HS-5 (cell line): ENCODE results near the gene HSD11B1.

Source experiments
- DNase-seq: peaks from one replicate; pipeline ENCODE4 v3.0.0-alpha.2; 2012; ENCODE audit warnings: low read depth

The HSD11B1 gene

GRCh38 chr1:209704584-209704983 lies at the start of gene HSD11B1:
Gene HSD11B1, plus strand, starts transcription at chr1:209704846. Its CDS starts 97 bp downstream, at chr1:209704943.
- peak; percentile 65 for DNase-seq

GRCh38 chr1:209655411-209656231 lies 49.0 kb upstream of the HSD11B1 start:
- no peak for DNase-seq

- no peak for DNase-seq
Measured at GRCh38 chr1:209657140-209657879, 47.3 kb upstream of the HSD11B1 start.

- no peak for DNase-seq
Measured at GRCh38 chr1:209657918-209658317, 46.7 kb upstream of the HSD11B1 start.

- no peak for DNase-seq
Measured at GRCh38 chr1:209659909-209660308, 44.7 kb upstream of the HSD11B1 start.

GRCh38 chr1:209661071-209661470 lies 43.6 kb upstream of the HSD11B1 start:
- DNase-seq, result no peak

- no peak for DNase-seq
Measured at GRCh38 chr1:209662879-209663327, 41.7 kb upstream of the HSD11B1 start.

- DNase-seq, result no peak
Measured at GRCh38 chr1:209667103-209667502, 37.5 kb upstream of the HSD11B1 start.

- no peak for DNase-seq
Measured at GRCh38 chr1:209667708-209668107, 36.9 kb upstream of the HSD11B1 start.

- no peak for DNase-seq
Measured at GRCh38 chr1:209670441-209671082, 34.1 kb upstream of the HSD11B1 start.

- DNase-seq, result no peak
Measured at GRCh38 chr1:209672705-209673630, 31.7 kb upstream of the HSD11B1 start.

GRCh38 chr1:209673631-209674417 lies 30.8 kb upstream of the HSD11B1 start:
- no peak for DNase-seq

GRCh38 chr1:209674957-209675564 lies 29.6 kb upstream of the HSD11B1 start, which contains the start of gene G0S2:
Gene G0S2, plus strand, starts transcription at chr1:209675412. Its CDS starts 273 bp downstream, at chr1:209675685.
- no peak for DNase-seq

GRCh38 chr1:209675565-209676154 lies 29.0 kb upstream of the HSD11B1 start:
- no peak for DNase-seq

GRCh38 chr1:209678981-209679539 lies 25.6 kb upstream of the HSD11B1 start:
- no peak for DNase-seq

GRCh38 chr1:209685821-209686220 lies 18.8 kb upstream of the HSD11B1 start:
- no peak for DNase-seq

GRCh38 chr1:209686322-209686721 lies 18.3 kb upstream of the HSD11B1 start:
- DNase-seq, result no peak

GRCh38 chr1:209688746-209689234 lies 15.9 kb upstream of the HSD11B1 start:
- DNase-seq, result no peak

GRCh38 chr1:209689477-209689876 lies 15.2 kb upstream of the HSD11B1 start:
- DNase-seq, result no peak
